ENCODE data around the gene NR3C1. TPM values are rescaled to one million over a fixed set of nuclear protein-coding genes. Genes with fewer than 3 reads are reported as not detected.
A peak's percentile ranks its signal among the peaks of the same experiment; 100 is the strongest.

The NR3C1 gene
- polyA plus RNA-seq, 1 donor from 2014 or later: 2.3 TPM

DNA sequence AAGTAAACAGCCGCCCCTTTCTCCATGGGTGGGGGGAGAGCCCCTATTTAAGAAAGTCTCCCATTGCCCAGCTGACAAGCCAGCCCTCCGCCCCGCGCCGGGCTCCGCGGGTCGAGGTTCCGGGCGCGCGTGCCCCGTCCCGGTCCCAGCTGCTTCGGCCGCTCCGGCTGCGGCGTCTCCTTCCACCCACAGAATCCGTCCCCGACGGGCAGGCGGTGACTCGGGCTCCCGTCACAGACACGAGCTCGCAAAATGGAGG is 223 bp downstream of the NR3C1 start:
- Histone ChIP-seq H3K9ac (ENCODE audit: low read length) (peak overlapping the region; percentile 57), H3K4me3 (ENCODE audit: low read length) (peak overlapping the region; percentile 86), H4K20me1 (ENCODE audit: insufficient read depth) (no peaks in the 10 kb centered on the region), H3K9me3 (ENCODE audit: low read length) (no peaks in the 10 kb centered on the region), H3K9me2 (ENCODE audit: insufficient read depth, low read length) (no peaks in the 10 kb centered on the region), H3F3A (ENCODE audit: insufficient read depth, low read length, poor library complexity, severe bottlenecking) (no peaks in the 10 kb centered on the region), H3K27ac (ENCODE audit: low read length) (no peak overlapping the region), H3K36me3 (ENCODE audit: insufficient read depth, low read length) (no peaks in the 10 kb centered on the region), H3K4me2 (ENCODE audit: low read length) (no peak overlapping the region), H3K27me3 (ENCODE audit: insufficient read depth, low read depth, low read length) (peaks cover 51% of the 10 kb centered on the region), H3K79me2 (replicated peaks; ENCODE audit: insufficient read depth, low read length) (no peaks in the 10 kb centered on the region), H2AFZ (ENCODE audit: low read depth, low read length) (no peak overlapping the region)
- TF ChIP-seq POLR2AphosphoS5 (IDR thresholded peaks at IDR 0.05): no peak
- TF ChIP-seq RAD21 (conservative IDR thresholded peaks at IDR 0.05): peak; percentile 37
- TF ChIP-seq SMC3 (conservative IDR thresholded peaks at IDR 0.05; ENCODE audit: poor library complexity): no peak

DNA sequence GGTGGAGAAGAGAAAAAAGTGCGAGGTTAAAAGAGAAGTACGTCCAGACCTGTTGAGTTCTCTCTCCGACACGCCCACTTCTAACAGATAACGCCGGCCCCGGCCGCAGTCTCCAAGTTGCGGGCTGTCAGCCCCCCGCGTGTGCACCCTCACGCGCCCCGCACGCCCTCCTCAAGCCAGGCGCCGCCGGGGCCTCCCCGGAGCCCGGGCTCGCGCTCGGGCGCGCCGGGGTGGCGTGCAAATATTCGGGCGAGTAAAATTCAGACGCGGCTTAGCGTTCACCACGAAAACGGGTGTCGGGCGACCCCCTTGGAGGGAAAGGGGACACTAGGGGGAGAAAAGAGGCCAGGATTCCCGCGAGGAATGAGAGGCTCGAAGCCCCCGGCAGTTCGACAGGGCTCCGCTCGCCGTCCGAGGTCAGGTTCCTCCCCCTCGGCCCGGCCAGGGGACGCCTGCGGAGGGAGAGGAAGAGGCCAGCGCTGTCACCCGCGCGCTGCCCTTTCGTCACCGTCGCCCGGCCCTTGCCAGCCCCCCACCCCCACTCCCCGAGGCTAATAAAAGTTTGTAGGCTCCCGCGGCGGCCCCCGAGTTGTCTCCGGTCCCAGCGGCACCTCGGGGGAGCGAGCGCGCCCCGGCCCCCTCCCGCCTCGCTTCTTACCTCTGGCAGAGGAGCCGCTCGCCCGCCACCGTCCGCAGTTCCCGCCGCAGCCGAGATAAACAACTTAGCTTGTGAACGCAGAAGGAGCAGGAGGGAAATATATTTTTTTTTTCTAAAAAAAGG is 743 bp downstream of the NR3C1 start:
- Histone ChIP-seq H3F3A (ENCODE audit: insufficient read depth, low read length, poor library complexity, severe bottlenecking) (no peaks in the 10 kb centered on the region), H3K27ac (ENCODE audit: low read length) (no peak overlapping the region), H3K36me3 (ENCODE audit: insufficient read depth, low read length) (no peaks in the 10 kb centered on the region), H3K9me3 (ENCODE audit: low read length) (no peaks in the 10 kb centered on the region), H4K20me1 (ENCODE audit: insufficient read depth) (no peaks in the 10 kb centered on the region), H3K79me2 (replicated peaks; ENCODE audit: insufficient read depth, low read length) (no peaks in the 10 kb centered on the region), H3K9ac (ENCODE audit: low read length) (peak overlapping the region; percentile 57), H3K9me2 (ENCODE audit: insufficient read depth, low read length) (no peaks in the 10 kb centered on the region), H3K27me3 (ENCODE audit: insufficient read depth, low read depth, low read length) (peaks cover 56% of the 10 kb centered on the region), H3K4me2 (ENCODE audit: low read length) (peak overlapping the region; percentile 44), H3K4me3 (ENCODE audit: low read length) (peak overlapping the region; percentile 86), H2AFZ (ENCODE audit: low read depth, low read length) (no peak overlapping the region)
- TF ChIP-seq EZH2 (IDR thresholded peaks at IDR 0.05; ENCODE audit: borderline replicate concordance, insufficient read depth, low read length, poor library complexity, severe bottlenecking) (no peak), MXI1 (conservative IDR thresholded peaks at IDR 0.05; ENCODE audit: poor library complexity, severe bottlenecking) (peak; percentile 20)

DNA sequence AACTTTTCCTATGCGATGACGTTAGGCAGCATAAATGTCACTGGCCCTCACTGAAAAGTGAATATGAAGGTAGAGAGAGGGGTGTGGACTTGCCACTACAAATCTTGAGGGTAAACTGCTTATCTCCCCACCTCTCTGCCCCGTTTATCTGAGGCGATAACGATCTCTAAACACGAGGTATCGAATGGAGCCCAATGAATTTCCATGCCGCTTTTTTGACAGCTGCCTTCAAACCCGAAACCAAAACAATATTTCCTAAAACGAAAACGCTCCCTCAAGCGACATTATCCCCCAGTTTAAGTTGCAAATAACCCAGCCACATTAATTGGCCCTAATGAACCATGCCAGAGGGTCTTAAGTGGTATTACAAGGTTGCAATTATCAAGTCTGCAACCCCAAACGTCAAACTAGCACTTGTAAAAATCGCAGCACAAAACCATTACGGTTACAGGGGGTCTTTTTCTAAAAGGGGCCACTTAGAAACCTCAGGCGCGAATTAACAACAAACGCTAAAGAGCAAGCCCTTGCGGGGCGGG is 1.4 kb downstream of the NR3C1 start:
- Histone ChIP-seq H3F3A (ENCODE audit: insufficient read depth, low read length, poor library complexity, severe bottlenecking) (no peaks in the 10 kb centered on the region), H3K27me3 (ENCODE audit: insufficient read depth, low read depth, low read length) (peaks cover 56% of the 10 kb centered on the region), H3K4me2 (ENCODE audit: low read length) (peak overlapping the region; percentile 44), H3K36me3 (ENCODE audit: insufficient read depth, low read length) (no peaks in the 10 kb centered on the region), H3K79me2 (replicated peaks; ENCODE audit: insufficient read depth, low read length) (no peaks in the 10 kb centered on the region), H4K20me1 (ENCODE audit: insufficient read depth) (no peaks in the 10 kb centered on the region), H3K4me3 (ENCODE audit: low read length) (peak overlapping the region; percentile 86), H3K27ac (ENCODE audit: low read length) (no peak overlapping the region), H2AFZ (ENCODE audit: low read depth, low read length) (no peak overlapping the region), H3K9me2 (ENCODE audit: insufficient read depth, low read length) (no peaks in the 10 kb centered on the region), H3K9me3 (ENCODE audit: low read length) (no peaks in the 10 kb centered on the region), H3K9ac (ENCODE audit: low read length) (peak overlapping the region; percentile 57)
- TF ChIP-seq, protein P1, sequence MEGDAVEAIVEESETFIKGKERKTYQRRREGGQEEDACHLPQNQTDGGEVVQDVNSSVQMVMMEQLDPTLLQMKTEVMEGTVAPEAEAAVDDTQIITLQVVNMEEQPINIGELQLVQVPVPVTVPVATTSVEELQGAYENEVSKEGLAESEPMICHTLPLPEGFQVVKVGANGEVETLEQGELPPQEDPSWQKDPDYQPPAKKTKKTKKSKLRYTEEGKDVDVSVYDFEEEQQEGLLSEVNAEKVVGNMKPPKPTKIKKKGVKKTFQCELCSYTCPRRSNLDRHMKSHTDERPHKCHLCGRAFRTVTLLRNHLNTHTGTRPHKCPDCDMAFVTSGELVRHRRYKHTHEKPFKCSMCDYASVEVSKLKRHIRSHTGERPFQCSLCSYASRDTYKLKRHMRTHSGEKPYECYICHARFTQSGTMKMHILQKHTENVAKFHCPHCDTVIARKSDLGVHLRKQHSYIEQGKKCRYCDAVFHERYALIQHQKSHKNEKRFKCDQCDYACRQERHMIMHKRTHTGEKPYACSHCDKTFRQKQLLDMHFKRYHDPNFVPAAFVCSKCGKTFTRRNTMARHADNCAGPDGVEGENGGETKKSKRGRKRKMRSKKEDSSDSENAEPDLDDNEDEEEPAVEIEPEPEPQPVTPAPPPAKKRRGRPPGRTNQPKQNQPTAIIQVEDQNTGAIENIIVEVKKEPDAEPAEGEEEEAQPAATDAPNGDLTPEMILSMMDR (IDR thresholded peaks at IDR 0.05; ENCODE audit: poor library complexity, severe bottlenecking): no peak
- TF ChIP-seq EZH2 (IDR thresholded peaks at IDR 0.05; ENCODE audit: borderline replicate concordance, insufficient read depth, low read length, poor library complexity, severe bottlenecking) (no peak), POLR2AphosphoS5 (IDR thresholded peaks at IDR 0.05) (peak; percentile 58)

All from neural cell (in vitro differentiated cells).